HEK293 (cell line): ENCODE results near the gene PTPN9.
A peak's percentile ranks its signal among the peaks of the same experiment; 100 is the strongest.

Experiments used
- CTCF ChIA-PET: fragments of 350-600 bp; formaldehyde crosslinking; extraction: SDS; loops from one replicate; lab custom pipeline; 2021; ENCODE audit warnings: antibody characterized with exemption; lab: Yijun Ruan, JAX
- POLR2A ChIA-PET: fragments of 300-600 bp; formaldehyde crosslinking; extraction: SDS; loops from one replicate; lab custom pipeline; 2020; ENCODE audit warnings: antibody characterized with exemption, inconsistent platforms; lab: Yijun Ruan, JAX
- H3K27ac ChIP-seq: fragments of 200-500 bp; sonication (Bioruptor generic); 2 replicates; pipeline ENCODE4 v1.5.1; 2014; ENCODE audit warnings: low read depth, low read length, control low read depth, inconsistent platforms; ENCODE audit errors: extremely low read depth
- H3K36me3 ChIP-seq, 2 experiments: fragments of 200-500 bp in 1 of 2; sonication (Bioruptor generic) in 1 of 2; 1 replicate in 1 of 2; 2 replicates in 1 of 2; pipeline ENCODE4 v1.5.1; 2014 to 2017; ENCODE audit warnings: inconsistent platforms in 2 of 2, low read length in 2 of 2; ENCODE audit not compliant: control insufficient read depth in 2 of 2, insufficient read depth in 1 of 2
- H3K4me1 ChIP-seq: fragments of 200-500 bp; sonication (Bioruptor generic); 2 replicates; pipeline ENCODE4 v1.5.1; 2014; ENCODE audit warnings: mild to moderate bottlenecking, low read length, inconsistent platforms; ENCODE audit not compliant: control insufficient read depth, insufficient read depth
- H3K4me3 ChIP-seq: 2 replicates; pipeline ENCODE4 v1.5.1; 2011; ENCODE audit warnings: low read depth, mild to moderate bottlenecking, control low read depth, low read length, moderate library complexity
- H3K9me3 ChIP-seq: fragments of 200-500 bp; sonication (Bioruptor generic); 2 replicates; pipeline ENCODE4 v1.5.1; 2014; ENCODE audit warnings: low read depth, low read length, inconsistent platforms; ENCODE audit not compliant: control insufficient read depth, insufficient read depth
- AEBP2 ChIP-seq: fragments of 450-650 bp; formaldehyde crosslinking; IDR thresholded peaks from 2 replicates; pipeline ENCODE4 v1.5.1; 2016; ENCODE audit warnings: missing biosample characterization, missing genetic modification characterization, borderline replicate concordance
- ATF2 ChIP-seq: fragments of 450-650 bp; formaldehyde crosslinking; IDR thresholded peaks from 2 replicates; pipeline ENCODE4 v1.5.1; 2016; ENCODE audit warnings: missing biosample characterization, missing genetic modification characterization, low read depth
- BCL11A ChIP-seq: fragments of 450-650 bp; formaldehyde crosslinking; IDR thresholded peaks from 2 replicates; pipeline ENCODE4 v1.5.1; 2016; ENCODE audit warnings: low read depth, missing biosample characterization, missing genetic modification characterization
- HOXA7 ChIP-seq: sonication (generic); formaldehyde crosslinking; IDR thresholded peaks from 2 replicates; pipeline ENCODE4 v1.8.1; 2022; ENCODE audit warnings: missing genetic modification reagents, borderline replicate concordance
- HOXD13 ChIP-seq: sonication (generic); formaldehyde crosslinking; IDR thresholded peaks from 2 replicates; pipeline ENCODE4 v1.8.0; 2022; ENCODE audit warnings: missing genetic modification reagents, borderline replicate concordance
- KLF1 ChIP-seq: fragments of 450-650 bp; formaldehyde crosslinking; IDR thresholded peaks from 2 replicates; pipeline ENCODE4 v1.5.1; 2016; ENCODE audit warnings: missing biosample characterization, missing genetic modification characterization
- KLF16 ChIP-seq: fragments of 450-650 bp; formaldehyde crosslinking; IDR thresholded peaks from 2 replicates; pipeline ENCODE4 v1.5.1; 2017; ENCODE audit warnings: missing biosample characterization, missing genetic modification characterization
- KLF7 ChIP-seq: fragments of 450-650 bp; formaldehyde crosslinking; IDR thresholded peaks from 2 replicates; pipeline ENCODE4 v1.5.1; 2016; ENCODE audit warnings: missing biosample characterization, missing genetic modification characterization, borderline replicate concordance
- KLF8 ChIP-seq: fragments of 450-650 bp; formaldehyde crosslinking; IDR thresholded peaks from 2 replicates; pipeline ENCODE4 v1.5.1; 2016; ENCODE audit warnings: missing biosample characterization, missing genetic modification characterization
- SALL2 ChIP-seq: fragments of 450-650 bp; formaldehyde crosslinking; IDR thresholded peaks from 2 replicates; pipeline ENCODE4 v1.5.0; 2017; ENCODE audit warnings: missing biosample characterization, mild to moderate bottlenecking, missing genetic modification characterization, borderline replicate concordance
- SCRT1 ChIP-seq: fragments of 450-650 bp; formaldehyde crosslinking; IDR thresholded peaks from 2 replicates; pipeline ENCODE4 v1.5.1; 2016; ENCODE audit warnings: missing biosample characterization, missing genetic modification characterization, borderline replicate concordance
- SCRT2 ChIP-seq: fragments of 450-650 bp; formaldehyde crosslinking; IDR thresholded peaks from 2 replicates; pipeline ENCODE4 v1.5.1; 2016; ENCODE audit warnings: missing biosample characterization, missing genetic modification characterization
- WT1 ChIP-seq: fragments of 450-650 bp; formaldehyde crosslinking; IDR thresholded peaks from 2 replicates; pipeline ENCODE4 v1.5.1; 2016; ENCODE audit warnings: missing biosample characterization, missing genetic modification characterization
- ZNF155 ChIP-seq: fragments of 450-650 bp; formaldehyde crosslinking; IDR thresholded peaks from 2 replicates; pipeline ENCODE4 v1.5.1; 2016; ENCODE audit warnings: missing biosample characterization, missing genetic modification characterization
- ZNF18 ChIP-seq: fragments of 450-650 bp; formaldehyde crosslinking; IDR thresholded peaks from 2 replicates; pipeline ENCODE4 v1.5.1; 2016; ENCODE audit warnings: missing biosample characterization, missing genetic modification characterization
- ZNF274 ChIP-seq, 2 experiments: fragments of 200-500 bp in 1 of 2; fragments of 450-650 bp in 1 of 2; sonication (Bioruptor generic) in 1 of 2; formaldehyde crosslinking in 1 of 2; IDR thresholded peaks; 2 replicates each; pipeline versions ENCODE4 v1.5.1 to v1.6.1; 2014 to 2016; ENCODE audit warnings: borderline replicate concordance in 1 of 2, inconsistent platforms in 1 of 2, low read length in 1 of 2, missing biosample characterization in 1 of 2, missing genetic modification characterization in 1 of 2
- ZNF423 ChIP-seq: fragments of 450-650 bp; formaldehyde crosslinking; IDR thresholded peaks from 2 replicates; pipeline ENCODE4 v1.5.1; 2016; ENCODE audit warnings: missing biosample characterization, missing genetic modification characterization
- ZNF514 ChIP-seq: fragments of 450-650 bp; formaldehyde crosslinking; IDR thresholded peaks from 2 replicates; pipeline ENCODE4 v1.5.1; 2016; ENCODE audit warnings: missing biosample characterization, missing genetic modification characterization
- ZNF518A ChIP-seq: fragments of 450-650 bp; formaldehyde crosslinking; conservative IDR thresholded peaks from 2 replicates; pipeline ENCODE4 v1.5.1; 2016; ENCODE audit warnings: low read depth, missing biosample characterization, missing genetic modification characterization
- ZNF623 ChIP-seq: fragments of 450-650 bp; formaldehyde crosslinking; IDR thresholded peaks from 2 replicates; pipeline ENCODE4 v1.5.1; 2016; ENCODE audit warnings: missing biosample characterization, missing genetic modification characterization
- ZNF629 ChIP-seq: fragments of 450-650 bp; formaldehyde crosslinking; IDR thresholded peaks from 2 replicates; pipeline ENCODE4 v1.5.1; 2017; ENCODE audit warnings: missing biosample characterization, missing genetic modification characterization
- ZNF701 ChIP-seq: fragments of 450-650 bp; formaldehyde crosslinking; IDR thresholded peaks from 2 replicates; pipeline ENCODE4 v1.5.1; 2016; ENCODE audit warnings: missing biosample characterization, missing genetic modification characterization
- ZNF76 ChIP-seq: fragments of 450-650 bp; formaldehyde crosslinking; IDR thresholded peaks from 2 replicates; pipeline ENCODE4; 2016; ENCODE audit warnings: low read depth, missing biosample characterization, missing genetic modification characterization, borderline replicate concordance
- ZNF776 ChIP-seq: fragments of 450-650 bp; formaldehyde crosslinking; IDR thresholded peaks from 2 replicates; pipeline ENCODE4 v1.5.0; 2017; ENCODE audit warnings: missing biosample characterization, missing genetic modification characterization, borderline replicate concordance
- TF ChIP-seq, protein P1 (sequence below): fragments of 450-650 bp; formaldehyde crosslinking; IDR thresholded peaks from 2 replicates; pipeline ENCODE4 v1.5.1; 2017; ENCODE audit warnings: missing biosample characterization, missing genetic modification characterization

Gene PTPN9

DNA sequence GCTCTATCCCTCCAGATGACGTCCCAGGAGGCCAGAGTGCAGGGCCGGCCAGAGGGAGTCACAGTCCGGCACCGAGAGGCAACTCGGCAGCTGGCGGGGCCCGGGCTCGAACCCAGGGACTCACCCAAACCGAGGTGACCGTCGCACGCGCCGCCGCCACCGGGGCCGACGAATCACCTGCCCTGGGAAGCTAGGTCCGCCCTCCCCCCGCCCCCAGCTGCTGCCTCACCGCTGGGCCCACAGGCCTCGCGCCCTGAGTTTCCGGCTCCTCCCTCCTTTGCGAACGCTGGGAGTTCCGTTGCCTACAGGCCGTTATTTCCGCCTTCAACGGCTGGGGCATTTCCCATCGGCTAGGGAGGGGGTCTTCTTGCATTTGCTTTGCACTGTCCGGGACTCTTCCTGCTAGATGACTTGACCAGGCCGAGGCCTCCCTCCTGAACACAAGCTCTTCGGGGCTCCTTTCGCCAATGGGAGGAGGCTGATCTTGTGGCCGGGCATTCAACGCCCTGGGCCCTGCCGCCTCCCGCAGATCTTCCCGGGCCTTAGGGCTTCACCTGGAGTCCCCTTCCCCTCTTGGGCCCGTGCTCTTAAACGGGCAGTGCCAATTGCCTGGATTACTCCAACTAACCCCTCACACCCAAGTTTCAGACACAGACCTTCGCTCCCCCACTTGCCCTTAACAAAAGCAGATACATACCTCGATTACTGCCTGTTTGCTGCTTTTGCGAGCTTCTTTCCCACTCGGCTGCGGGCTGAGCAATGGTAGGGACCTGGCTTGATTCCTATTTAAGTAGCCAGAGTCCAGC, 46.6 kb upstream of the PTPN9 start, which contains the start of gene SNUPN (continued):
- TF ChIP-seq ZNF518A (tag by site-specific recombination): peak; percentile 57
- TF ChIP-seq WT1 (tag by site-specific recombination): peak; percentile 88
- TF ChIP-seq ZNF776 (tag by site-specific recombination): no peak
- TF ChIP-seq HOXA7: no peak
- peak; percentile 41; the same call in 1 of the 2 replicates for TF ChIP-seq ZNF423 (tag by site-specific recombination)
- TF ChIP-seq ZNF629: peak; percentile 80
- no peak for TF ChIP-seq SALL2 (tag by site-specific recombination)
- no peak for TF ChIP-seq ZNF514 (tag by site-specific recombination)
- TF ChIP-seq KLF16 (tag by site-specific recombination): peak; percentile 96
- TF ChIP-seq, protein P1, sequence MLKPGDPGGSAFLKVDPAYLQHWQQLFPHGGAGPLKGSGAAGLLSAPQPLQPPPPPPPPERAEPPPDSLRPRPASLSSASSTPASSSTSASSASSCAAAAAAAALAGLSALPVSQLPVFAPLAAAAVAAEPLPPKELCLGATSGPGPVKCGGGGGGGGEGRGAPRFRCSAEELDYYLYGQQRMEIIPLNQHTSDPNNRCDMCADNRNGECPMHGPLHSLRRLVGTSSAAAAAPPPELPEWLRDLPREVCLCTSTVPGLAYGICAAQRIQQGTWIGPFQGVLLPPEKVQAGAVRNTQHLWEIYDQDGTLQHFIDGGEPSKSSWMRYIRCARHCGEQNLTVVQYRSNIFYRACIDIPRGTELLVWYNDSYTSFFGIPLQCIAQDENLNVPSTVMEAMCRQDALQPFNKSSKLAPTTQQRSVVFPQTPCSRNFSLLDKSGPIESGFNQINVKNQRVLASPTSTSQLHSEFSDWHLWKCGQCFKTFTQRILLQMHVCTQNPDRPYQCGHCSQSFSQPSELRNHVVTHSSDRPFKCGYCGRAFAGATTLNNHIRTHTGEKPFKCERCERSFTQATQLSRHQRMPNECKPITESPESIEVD (tag by site-specific recombination): no peak
- TF ChIP-seq ZNF701: no peak
- peak; percentile 90 for TF ChIP-seq ZNF76 (tag by site-specific recombination)
- peak; percentile 60; the same call in 1 of the 2 replicates for TF ChIP-seq KLF7
- TF ChIP-seq ATF2: no peak
- TF ChIP-seq KLF1 (tag by site-specific recombination): peak; percentile 87
- no peak; the same call in 1 of the 2 replicates for TF ChIP-seq ZNF623 (tag by site-specific recombination)
- TF ChIP-seq, all 188 proteins: peak for 83

GRCh38 chr15:75622505-75622904, 43.4 kb upstream of the PTPN9 start:
- Histone ChIP-seq H3K27ac (no peak overlapping the region), H3K4me1 (no peaks in the 10 kb centered on the region; the same call in 1 of the 2 replicates), H3K4me3 (no peak overlapping the region), H3K9me3 (no peaks in the 10 kb centered on the region)
- ChIA-PET CTCF (interaction anchor here (0.8 kb wide), 1 partner anchor 417 kb away, joined by 5 read pairs; no protein-coding TSS in a partner anchor), POLR2A (no interaction called here)
- TF ChIP-seq HOXD13 (no peak), SCRT1 (tag by site-specific recombination) (peak; percentile 69), ZNF274 (IDR thresholded peaks at IDR 0.05; ENCODE audit: low read length) (no peak), ZNF274 (tag by site-specific recombination; IDR thresholded peaks at IDR 0.05; ENCODE audit: borderline replicate concordance) (no peak), BCL11A (tag by site-specific recombination) (no peak), KLF8 (tag by site-specific recombination) (no peak), SCRT2 (tag by site-specific recombination) (peak; percentile 80), AEBP2 (tag by site-specific recombination) (no peak), ZNF155 (tag by site-specific recombination) (no peak), ZNF18 (tag by site-specific recombination) (no peak)
- TF ChIP-seq, all 188 proteins: peak for 2
- H3K36me3 ChIP-seq: peaks cover 22 to 30% of the 10 kb centered on the region in 2 experiments
